GM04504 (cell line): ENCODE results near the gene KLHL2.
"Not testable (repeated sequence)": the region's sequence is repeated elsewhere in the genome, so short reads cannot be mapped to it uniquely, and the experiment has no call there.

ENCODE experiments used
- DNase-seq: peaks from one replicate; pipeline ENCODE4 v3.0.0-alpha.2; 2012; ENCODE audit warnings: low read depth

The KLHL2 gene

GRCh38 chr4:165207431-165208220, at the start of gene KLHL2:
Gene KLHL2, plus strand, starts transcription at chr4:165207561. Its CDS starts 316 bp downstream, at chr4:165207877.
- DNase-seq = no peak

- no peak for DNase-seq
These were observed 48.6 kb upstream of the KLHL2 start for GRCh38 chr4:165158762-165159161.

DNA sequence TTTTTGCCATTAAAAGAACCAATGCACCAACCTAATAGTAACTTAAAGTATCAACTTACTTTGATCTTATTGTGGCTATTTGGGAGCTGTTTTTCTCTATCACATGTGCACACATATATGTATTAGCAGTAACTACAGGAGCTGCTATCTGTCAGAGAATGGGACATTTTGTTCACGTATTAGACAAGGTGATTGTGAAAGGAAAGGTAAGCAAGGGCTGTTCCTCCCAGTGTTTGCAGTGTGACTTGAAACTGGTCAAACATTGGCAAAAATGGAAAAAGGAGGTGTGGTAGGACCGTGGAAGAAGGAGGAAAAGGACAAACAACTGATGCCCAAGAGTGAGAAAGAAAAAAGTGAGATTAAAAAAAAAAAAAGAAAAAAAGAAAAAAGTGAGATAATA, 43.1 kb upstream of the KLHL2 start:
- no peak for DNase-seq

GRCh38 chr4:165166872-165167271, 40.5 kb upstream of the KLHL2 start:
- DNase-seq = not testable (repeated sequence)

DNA sequence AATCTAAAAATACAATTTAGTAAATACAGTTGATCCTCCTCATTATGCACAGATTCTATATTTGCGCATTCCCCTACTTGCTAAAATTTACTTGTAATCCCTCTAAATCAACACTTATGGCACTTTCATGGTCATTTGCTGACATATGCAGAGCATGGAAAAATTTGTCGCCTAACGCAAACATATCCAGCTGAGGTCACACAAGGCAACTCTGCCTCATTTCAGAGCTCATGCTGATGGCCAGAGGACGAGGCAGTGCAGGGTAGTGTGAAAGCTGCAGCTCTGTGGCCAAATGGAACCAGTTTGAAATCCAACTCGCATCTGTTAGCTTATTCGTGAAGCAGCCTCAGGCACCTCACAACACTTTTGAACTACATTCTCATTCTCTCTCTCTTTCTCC, 39.7 kb upstream of the KLHL2 start:
- no peak for DNase-seq

GRCh38 chr4:165170819-165171218, 36.5 kb upstream of the KLHL2 start:
- no peak for DNase-seq

GRCh38 chr4:165175470-165175869, 31.9 kb upstream of the KLHL2 start:
- not testable (repeated sequence) for DNase-seq

GRCh38 chr4:165175879-165176278, 31.5 kb upstream of the KLHL2 start:
- no peak for DNase-seq

- no peak for DNase-seq
These were observed 29.4 kb upstream of the KLHL2 start for GRCh38 chr4:165177725-165178666.

DNA sequence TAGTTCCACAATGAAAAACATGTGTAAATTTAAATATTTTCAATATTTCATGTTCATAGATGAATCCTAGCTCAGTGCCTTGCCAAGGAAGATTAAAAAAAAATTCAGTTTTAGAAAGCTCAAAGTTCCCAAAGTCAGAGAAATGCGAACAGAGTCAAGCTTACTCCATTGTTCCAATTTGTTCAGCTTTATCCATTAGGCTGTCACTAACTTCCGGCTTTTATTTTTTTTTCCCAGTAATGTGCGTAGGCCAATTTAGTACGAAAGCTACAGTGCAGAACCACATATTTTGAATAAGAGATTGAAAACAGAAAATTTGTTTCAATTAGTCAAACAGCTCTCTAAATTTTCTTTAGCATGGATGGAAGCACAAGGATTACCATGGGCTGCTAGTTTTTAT, 23.1 kb upstream of the KLHL2 start:
- DNase-seq = no peak

DNA sequence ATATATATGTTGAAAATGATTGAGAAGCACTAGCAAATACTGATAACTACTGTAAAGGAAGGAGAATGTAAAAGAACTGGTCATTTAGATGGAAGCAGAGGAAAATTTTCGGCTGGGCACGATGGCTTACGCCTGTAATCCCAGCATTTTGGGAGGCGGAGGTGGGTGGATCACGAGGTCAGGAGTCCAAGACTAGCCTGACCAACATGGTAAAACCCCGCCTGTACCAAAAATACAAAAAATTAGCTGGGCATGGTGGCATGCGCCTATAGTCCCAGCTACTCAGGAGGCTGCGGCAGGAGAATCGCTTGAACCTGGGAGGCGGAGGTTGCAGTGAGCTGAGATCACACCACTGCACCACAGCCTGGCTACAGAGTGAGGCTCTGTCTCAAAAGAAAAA, 22.4 kb upstream of the KLHL2 start:
- DNase-seq = not testable (repeated sequence)

- no peak for DNase-seq
These were observed 21.9 kb upstream of the KLHL2 start for GRCh38 chr4:165185448-165185847.

DNA sequence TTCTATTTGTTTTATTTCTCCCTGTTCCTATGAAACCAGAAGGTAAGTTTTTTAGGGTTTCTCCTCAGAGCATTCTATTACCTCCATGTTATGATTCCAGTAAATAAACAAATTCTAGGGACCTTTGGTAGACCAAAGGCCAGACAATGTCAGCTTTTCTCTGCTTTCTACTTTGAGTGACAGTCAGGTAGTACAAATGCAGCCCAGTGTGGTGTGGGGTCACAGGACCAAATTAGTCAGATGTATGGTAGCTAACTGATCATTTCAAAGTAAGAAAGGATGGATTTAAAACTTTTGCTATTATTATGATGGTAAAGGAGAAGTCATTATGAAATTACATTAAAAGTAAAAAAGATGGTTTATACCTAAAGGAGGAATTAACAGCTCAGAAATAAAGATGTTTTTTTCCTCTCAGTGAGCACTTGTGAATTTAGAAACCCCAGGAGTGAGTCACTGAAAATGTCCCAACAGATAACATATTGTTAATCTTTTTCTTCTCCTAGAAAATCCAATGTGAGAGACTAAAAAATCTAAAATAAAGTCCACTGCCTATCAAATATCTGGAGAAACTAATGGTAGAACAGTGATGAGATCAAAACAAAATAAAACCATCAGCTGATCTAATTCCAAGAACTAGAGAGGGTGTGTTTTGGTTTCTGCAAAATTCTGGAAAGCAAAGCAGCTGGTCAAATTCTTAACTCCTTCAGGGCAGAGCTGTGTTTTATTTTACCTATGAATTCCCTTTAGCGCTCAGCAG, 16.6 kb upstream of the KLHL2 start:
- no peak for DNase-seq

DNA sequence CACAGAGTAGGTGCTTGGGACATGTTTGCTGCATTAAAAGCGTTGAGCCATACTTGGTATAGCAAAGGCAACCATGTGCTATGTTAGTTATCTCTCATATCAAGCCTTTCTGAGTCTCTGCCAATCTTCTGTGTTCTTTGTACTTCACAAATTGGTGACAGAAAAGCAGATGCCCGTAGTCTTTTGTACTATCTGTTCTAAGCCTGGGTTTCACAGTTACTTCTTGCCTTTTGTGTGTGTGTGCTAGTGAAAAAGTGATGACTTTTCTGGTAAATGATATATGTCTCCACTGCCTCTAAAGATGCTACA, 16.1 kb upstream of the KLHL2 start:
- DNase-seq = no peak

DNA sequence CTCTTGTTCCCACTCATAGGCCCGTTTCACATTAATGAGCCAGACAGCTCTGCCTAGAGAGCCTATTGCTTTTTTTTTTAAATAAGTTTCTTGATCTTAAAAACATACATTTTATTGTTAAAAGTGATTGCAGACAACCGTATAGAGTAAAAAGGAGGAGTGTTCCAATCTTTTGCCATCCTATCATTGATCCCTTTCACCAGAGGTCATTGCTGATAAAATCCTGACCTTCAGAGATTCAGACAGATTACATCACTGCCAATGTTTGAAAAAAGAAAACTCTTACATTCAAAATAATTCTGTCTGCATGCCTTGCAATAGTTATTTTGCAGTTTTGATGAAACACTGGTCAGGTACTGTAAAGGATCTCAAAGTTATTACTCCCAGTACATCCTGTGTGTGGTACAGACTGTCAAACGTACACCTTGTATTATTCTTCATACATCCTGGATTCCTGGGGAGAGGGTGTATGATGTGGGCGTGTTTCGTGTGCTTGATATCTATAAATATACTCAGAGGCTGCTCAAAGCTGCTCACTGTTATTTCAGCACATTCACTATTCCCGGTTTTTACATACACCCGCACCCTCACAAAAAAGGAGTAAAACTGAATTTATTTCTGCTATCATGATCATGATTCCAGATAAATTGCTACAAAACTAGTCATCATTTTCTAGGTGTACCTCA, 15.4 kb upstream of the KLHL2 start:
- DNase-seq = no peak

DNA sequence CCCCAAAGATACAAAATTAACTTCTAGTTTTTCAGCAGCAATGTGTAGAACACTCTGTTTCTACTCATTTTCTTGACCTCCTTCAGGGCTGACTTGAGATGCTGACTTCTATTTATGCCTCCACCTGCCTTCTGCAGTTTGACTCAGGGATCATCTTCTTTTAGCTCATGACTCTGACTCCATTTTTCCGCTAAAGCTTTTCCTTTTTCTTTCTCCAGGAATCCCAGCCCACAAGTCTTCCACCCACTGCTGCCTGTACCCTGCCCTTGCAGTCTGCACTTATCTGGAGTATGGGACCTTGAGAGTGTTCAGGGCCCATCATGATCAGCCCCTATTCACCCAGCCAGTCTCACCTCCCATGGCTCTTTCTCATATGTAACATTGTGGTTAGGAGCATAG, 14.9 kb upstream of the KLHL2 start:
- DNase-seq = no peak

DNA sequence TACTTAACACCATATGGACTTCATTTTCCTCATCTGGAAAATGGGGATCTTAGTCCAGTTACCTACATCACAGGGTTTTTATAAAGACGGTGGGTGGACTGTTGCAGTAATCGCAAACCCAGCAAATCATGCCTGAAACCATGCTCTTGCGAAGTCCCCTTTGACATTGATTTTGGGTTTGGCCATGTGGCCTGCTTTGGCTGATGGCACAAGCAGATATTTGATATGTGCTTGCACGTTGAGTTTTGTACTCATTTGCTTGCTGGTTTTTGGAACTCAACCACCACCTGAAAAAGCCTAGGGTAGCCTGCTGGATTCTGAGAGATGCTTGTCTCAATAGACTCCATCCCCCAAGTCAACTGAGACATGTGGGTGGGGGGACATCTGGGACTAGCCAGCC, 14.4 kb upstream of the KLHL2 start:
- no peak for DNase-seq

DNA sequence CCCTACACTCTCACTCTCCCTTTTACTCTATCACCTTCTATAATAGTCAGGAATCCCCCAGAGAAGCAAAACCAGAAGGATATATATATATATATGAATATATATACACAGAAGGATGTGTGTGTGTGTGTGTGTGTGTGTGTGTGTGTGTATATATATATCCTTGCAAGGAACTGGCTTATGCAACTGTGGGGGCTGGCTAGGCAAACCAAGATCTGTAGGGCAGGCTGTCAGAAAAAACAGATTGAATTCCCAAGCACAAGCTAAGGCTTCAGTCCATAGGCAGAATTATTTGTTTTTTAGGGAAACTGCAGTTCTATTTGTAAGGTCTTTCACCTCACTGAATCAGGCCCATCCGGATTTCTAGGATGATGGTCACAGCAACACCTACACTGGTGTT, 13.0 kb upstream of the KLHL2 start:
- DNase-seq = no peak

DNA sequence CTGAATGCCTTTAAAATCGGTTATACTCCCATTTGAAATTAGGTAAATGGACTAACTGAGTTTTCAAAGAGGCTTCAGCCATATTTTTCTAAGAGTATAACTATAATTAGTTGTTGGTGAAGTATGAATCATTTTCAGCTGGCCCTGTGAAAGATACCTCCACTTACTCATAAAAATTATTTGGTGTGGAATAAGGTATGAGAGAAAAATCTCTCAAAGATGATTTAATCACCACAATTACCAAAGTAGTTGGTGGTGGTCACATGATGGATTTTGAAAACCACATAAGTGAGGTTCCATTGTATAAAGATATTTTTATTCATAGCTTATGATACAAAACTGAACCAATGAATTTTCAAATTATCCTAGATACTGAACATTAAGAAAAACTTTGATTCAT, 9.0 kb upstream of the KLHL2 start:
- DNase-seq = no peak

GRCh38 chr4:165199286-165199685, 8.1 kb upstream of the KLHL2 start:
- DNase-seq = no peak

GRCh38 chr4:165199722-165200121, 7.6 kb upstream of the KLHL2 start:
- DNase-seq = no peak

DNA sequence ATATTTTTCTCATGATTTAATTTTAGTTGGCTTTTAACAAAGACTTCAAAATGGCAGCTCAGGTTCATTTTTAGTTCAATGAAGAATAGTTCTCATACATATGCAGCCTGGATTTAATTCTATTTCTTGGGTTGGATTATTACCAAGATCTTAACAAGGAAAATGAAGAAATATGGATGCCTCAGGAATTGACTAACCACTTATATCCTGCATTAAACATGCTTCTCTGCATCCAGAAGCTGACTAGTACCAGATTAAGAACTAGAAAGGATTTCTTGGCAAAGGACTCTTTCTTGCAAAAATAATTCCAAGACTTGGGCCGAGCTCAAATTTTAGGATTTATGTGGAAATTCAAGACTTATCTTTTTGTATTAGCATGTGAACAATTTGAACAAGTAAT, 5.6 kb upstream of the KLHL2 start:
- DNase-seq = no peak
